Fibroblast of skin of right biceps (primary cell): ENCODE measurements around the gene ENSA.
A peak's percentile ranks its signal among the peaks of the same experiment; 100 is the strongest.
"Not testable (repeated sequence)": the region's sequence is repeated elsewhere in the genome, so short reads cannot be mapped to it uniquely, and the experiment has no call there.

ENCODE experiments used
- DNase-seq: peaks from one replicate; pipeline ENCODE4 v3.0.0-alpha.2; 2013

Gene ENSA

GRCh38 chr1:150629115-150629928, at the start of gene ENSA:
Gene ENSA, minus strand, starts transcription at chr1:150629612. Its CDS starts 142 bp downstream, at chr1:150629470.
- DNase-seq: peak; percentile 100

- no peak for DNase-seq
Measured at GRCh38 chr1:150678988-150679387, 49.6 kb upstream of the ENSA start.

GRCh38 chr1:150674881-150675280, 45.5 kb upstream of the ENSA start:
- DNase-seq: no peak

GRCh38 chr1:150663321-150663720, 33.9 kb upstream of the ENSA start:
- no peak for DNase-seq

- no peak for DNase-seq
Measured at GRCh38 chr1:150662811-150663210, 33.4 kb upstream of the ENSA start.

- no peak for DNase-seq
Measured at GRCh38 chr1:150661156-150661555, 31.7 kb upstream of the ENSA start.

- DNase-seq: no peak
Measured at GRCh38 chr1:150660584-150660983, 31.2 kb upstream of the ENSA start.

- DNase-seq: not testable (repeated sequence)
Measured at GRCh38 chr1:150657064-150657463, 27.7 kb upstream of the ENSA start.

- not testable (repeated sequence) for DNase-seq
Measured at GRCh38 chr1:150654635-150655034, 25.2 kb upstream of the ENSA start.

- no peak for DNase-seq
Measured at GRCh38 chr1:150650193-150650592, 20.8 kb upstream of the ENSA start.

GRCh38 chr1:150649441-150650075, 20.1 kb upstream of the ENSA start:
- no peak for DNase-seq

GRCh38 chr1:150642296-150642695, 12.9 kb upstream of the ENSA start:
- no peak for DNase-seq

- DNase-seq: not testable (repeated sequence)
Measured at GRCh38 chr1:150641126-150641815, 11.9 kb upstream of the ENSA start.

- not testable (repeated sequence) for DNase-seq
Measured at GRCh38 chr1:150638430-150638829, 9.0 kb upstream of the ENSA start.

GRCh38 chr1:150634839-150635622, 5.6 kb upstream of the ENSA start:
- not testable (repeated sequence) for DNase-seq

- DNase-seq: no peak
Measured at GRCh38 chr1:150628766-150629114, 672 bp downstream of the ENSA start.

- no peak for DNase-seq
Measured at GRCh38 chr1:150627826-150628410, 1.5 kb downstream of the ENSA start.

- no peak for DNase-seq
Measured at GRCh38 chr1:150626150-150626549, 3.3 kb downstream of the ENSA start.

- DNase-seq: not testable (repeated sequence)
Measured at GRCh38 chr1:150624546-150624945, 4.9 kb downstream of the ENSA start.

- not testable (repeated sequence) for DNase-seq
Measured at GRCh38 chr1:150624134-150624533, 5.3 kb downstream of the ENSA start.

GRCh38 chr1:150622303-150622975, 7.0 kb downstream of the ENSA start:
- no peak for DNase-seq
